SU-DHL-6 (cell line): Measurements from ENCODE around the gene RHOBTB3.

Source experiments
- H2AFZ ChIP-seq: fragments of 200-600 bp; sonication (generic); 2 replicates; pipeline ENCODE4 v1.6.1; 2014; ENCODE audit warnings: low read depth, mild to moderate bottlenecking, moderate library complexity, mixed read lengths, antibody characterized with exemption, low read length; ENCODE audit not compliant: severe bottlenecking
- H3F3A ChIP-seq: fragments of 200-600 bp; shearing (Covaris generic); 2 replicates; pipeline ENCODE4 v1.6.0; 2016; ENCODE audit warnings: antibody characterized with exemption, mild to moderate bottlenecking; ENCODE audit not compliant: insufficient read depth
- H3K27ac ChIP-seq: fragments of 200-600 bp; sonication (generic); 2 replicates; pipeline ENCODE4 v1.5.1; 2016; ENCODE audit warnings: low read depth, mild to moderate bottlenecking, low read length, moderate library complexity, mixed read lengths
- H3K27me3 ChIP-seq: fragments of 200-600 bp; sonication (generic), shearing (Covaris generic); 2 replicates; pipeline ENCODE4 v1.6.0; 2014; ENCODE audit warnings: mild to moderate bottlenecking, low read length
- H3K36me3 ChIP-seq: fragments of 200-600 bp; sonication (generic); 2 replicates; pipeline ENCODE4 v1.6.1; 2014; ENCODE audit warnings: mild to moderate bottlenecking, low read length, mixed read lengths
- H3K4me2 ChIP-seq: fragments of 300-600, 200-600 bp; shearing (Covaris generic), sonication (generic); 2 replicates; pipeline ENCODE4 v1.6.0; 2014; ENCODE audit warnings: low read length, low read depth, mild to moderate bottlenecking; ENCODE audit not compliant: poor library complexity, severe bottlenecking
- H3K4me3 ChIP-seq: fragments of 200-600 bp; sonication (generic); 2 replicates; pipeline ENCODE4 v1.5.1; 2014; ENCODE audit warnings: antibody characterized with exemption, low read length, mild to moderate bottlenecking, mixed read lengths; ENCODE audit not compliant: insufficient read depth, poor library complexity, severe bottlenecking
- H3K79me2 ChIP-seq: fragments of 200-600 bp; sonication (generic); 2 replicates; pipeline ENCODE4 v1.6.1; 2014; ENCODE audit warnings: mild to moderate bottlenecking, low read length, moderate library complexity; ENCODE audit not compliant: insufficient read depth
- H3K9ac ChIP-seq: fragments of 200-600 bp; sonication (generic); 2 replicates; pipeline ENCODE4 v1.7.0; 2014; ENCODE audit warnings: mild to moderate bottlenecking, low read length
- H3K9me2 ChIP-seq: fragments of 200-600 bp; sonication (generic); replicated peaks from 2 replicates; pipeline ENCODE4 v1.6.1; 2014; ENCODE audit warnings: low read length; ENCODE audit not compliant: insufficient read depth
- H3K9me3 ChIP-seq: fragments of 200-600 bp; sonication (generic); 2 replicates; pipeline ENCODE4 v1.6.1; 2014; ENCODE audit warnings: low read length, mixed read lengths; ENCODE audit not compliant: insufficient read depth
- H4K20me1 ChIP-seq: fragments of 200-600 bp; sonication (generic); 2 replicates; pipeline ENCODE4 v1.6.1; 2014; ENCODE audit warnings: low read depth, mild to moderate bottlenecking, antibody characterized with exemption, low read length, moderate library complexity, mixed read lengths
- CTCF ChIP-seq: fragments of 200-600 bp; sonication (generic); IDR thresholded peaks from one replicate; pipeline ENCODE4 v1.5.1; 2017; ENCODE audit warnings: antibody characterized with exemption, mild to moderate bottlenecking, low read length, moderate library complexity; ENCODE audit not compliant: insufficient read depth, poor library complexity, severe bottlenecking
- EZH2phosphoT487 ChIP-seq: fragments of 200-600 bp; sonication (generic), shearing (Covaris generic); conservative IDR thresholded peaks from 2 replicates; pipeline ENCODE4 v1.6.1; 2018; ENCODE audit warnings: mild to moderate bottlenecking, antibody characterized with exemption, low read length, moderate library complexity, mixed read lengths

Gene RHOBTB3

GRCh38 chr5:95686651-95687050 is 44.5 kb upstream of the RHOBTB3 start:
- H4K20me1 ChIP-seq = no peaks in the 10 kb centered on the region
- no peak overlapping the region for H3K4me2 ChIP-seq
- no peak overlapping the region for H3K4me3 ChIP-seq
- no peaks in the 10 kb centered on the region for H3K27me3 ChIP-seq
- H3F3A ChIP-seq = no peaks in the 10 kb centered on the region
- H2AFZ ChIP-seq = no peak overlapping the region
- no peaks in the 10 kb centered on the region for H3K9me2 ChIP-seq
- no peak overlapping the region for H3K27ac ChIP-seq
- H3K9me3 ChIP-seq = no peaks in the 10 kb centered on the region
- no peak for TF ChIP-seq EZH2phosphoT487
- TF ChIP-seq CTCF = no peak
- no peak overlapping the region for H3K9ac ChIP-seq
- H3K36me3 ChIP-seq = no peaks in the 10 kb centered on the region
- no peaks in the 10 kb centered on the region for H3K79me2 ChIP-seq

- Histone ChIP-seq H2AFZ (no peak overlapping the region), H3K9me2 (no peaks in the 10 kb centered on the region), H4K20me1 (no peaks in the 10 kb centered on the region), H3K4me3 (no peak overlapping the region), H3K4me2 (no peak overlapping the region), H3K36me3 (no peaks in the 10 kb centered on the region), H3K27me3 (no peaks in the 10 kb centered on the region), H3K79me2 (no peaks in the 10 kb centered on the region), H3F3A (no peaks in the 10 kb centered on the region), H3K27ac (no peak overlapping the region), H3K9me3 (no peaks in the 10 kb centered on the region), H3K9ac (no peak overlapping the region)
- TF ChIP-seq EZH2phosphoT487 = no peak
- no peak for TF ChIP-seq CTCF
Observed at GRCh38 chr5:95689680-95690079, 41.5 kb upstream of the RHOBTB3 start.

GRCh38 chr5:95690333-95690732 is 40.8 kb upstream of the RHOBTB3 start:
- no peak overlapping the region for H3K4me2 ChIP-seq
- H2AFZ ChIP-seq = no peak overlapping the region

More at GRCh38 chr5:95690333-95690732, 40.8 kb upstream of the RHOBTB3 start:
- H3K27ac ChIP-seq = no peak overlapping the region
- no peak for TF ChIP-seq CTCF
- no peak for TF ChIP-seq EZH2phosphoT487
- no peaks in the 10 kb centered on the region for H3K79me2 ChIP-seq
- no peaks in the 10 kb centered on the region for H3K36me3 ChIP-seq
- no peaks in the 10 kb centered on the region for H3K9me2 ChIP-seq
- no peaks in the 10 kb centered on the region for H3K9me3 ChIP-seq
- no peaks in the 10 kb centered on the region for H3F3A ChIP-seq
- no peak overlapping the region for H3K4me3 ChIP-seq
- no peak overlapping the region for H3K9ac ChIP-seq
- H3K27me3 ChIP-seq = no peaks in the 10 kb centered on the region
- H4K20me1 ChIP-seq = no peaks in the 10 kb centered on the region
